Measurements from ENCODE around the gene SULF2. TPM values are rescaled to one million over a fixed set of nuclear protein-coding genes. Genes with fewer than 3 reads are reported as not detected.

The SULF2 gene
- total RNA-seq, 1 experiment from 2014 or later = not detected

DNA sequence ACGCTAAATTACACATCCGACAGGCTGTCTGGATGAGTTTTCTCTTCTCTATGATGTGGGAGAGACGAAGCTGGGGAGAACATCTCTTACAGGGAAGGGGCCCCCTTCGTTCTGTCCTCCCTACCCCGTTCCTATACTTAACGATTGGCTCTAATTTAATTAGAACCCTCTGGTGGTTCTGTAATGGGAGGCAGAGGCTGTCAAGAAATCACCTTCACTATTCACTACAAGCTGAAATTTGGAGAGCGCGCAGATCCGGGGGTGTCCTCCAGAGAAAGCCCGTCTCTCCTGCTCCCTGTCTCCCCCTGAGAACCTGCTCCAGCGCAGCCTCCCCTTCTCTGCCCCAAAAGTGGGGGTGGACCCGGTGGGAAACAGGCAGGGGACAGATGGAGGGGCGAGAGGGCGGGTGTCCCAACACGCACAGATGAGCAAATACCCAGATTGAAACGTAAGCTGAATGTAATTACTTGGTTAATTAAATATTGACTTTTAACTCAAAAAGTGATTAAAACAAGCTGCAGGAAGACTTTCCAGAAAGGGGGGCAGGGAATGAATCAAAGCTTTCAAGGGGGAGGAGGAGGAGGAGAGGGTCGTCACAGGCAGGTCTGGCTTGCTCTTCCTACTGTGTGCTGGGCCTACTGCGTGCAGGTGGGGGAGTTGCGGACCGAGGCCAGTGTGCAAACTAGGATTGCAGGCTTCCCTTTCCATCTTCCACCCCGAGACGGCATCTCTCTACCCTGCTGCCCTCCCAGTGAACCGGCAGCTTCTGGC lies 1.3 kb downstream of the SULF2 start:
- Histone ChIP-seq H4K20me1 (ENCODE audit: insufficient read depth, low read depth, low read length) (no peaks in the 10 kb centered on the region), H3K4me2 (ENCODE audit: low read depth, low read length, poor library complexity, severe bottlenecking) (no peak overlapping the region), H3K27me3 (ENCODE audit: low read length) (no peaks in the 10 kb centered on the region), H3K9me3 (ENCODE audit: low read length) (no peaks in the 10 kb centered on the region), H3K9ac (ENCODE audit: low read length) (no peak overlapping the region), H3K36me3 (ENCODE audit: insufficient read depth, low read length) (no peaks in the 10 kb centered on the region), H3K27ac (ENCODE audit: low read length) (no peak overlapping the region), H3K4me1 (ENCODE audit: low read length) (no peaks in the 10 kb centered on the region), H3K4me3 (ENCODE audit: low read length) (no peak overlapping the region), H2AFZ (ENCODE audit: low read length) (no peak overlapping the region), H3K79me2 (ENCODE audit: low read length) (no peaks in the 10 kb centered on the region), H3K9me2 (replicated peaks; ENCODE audit: insufficient read depth, low read length) (no peaks in the 10 kb centered on the region)
- no peak for DNase-seq

DNA sequence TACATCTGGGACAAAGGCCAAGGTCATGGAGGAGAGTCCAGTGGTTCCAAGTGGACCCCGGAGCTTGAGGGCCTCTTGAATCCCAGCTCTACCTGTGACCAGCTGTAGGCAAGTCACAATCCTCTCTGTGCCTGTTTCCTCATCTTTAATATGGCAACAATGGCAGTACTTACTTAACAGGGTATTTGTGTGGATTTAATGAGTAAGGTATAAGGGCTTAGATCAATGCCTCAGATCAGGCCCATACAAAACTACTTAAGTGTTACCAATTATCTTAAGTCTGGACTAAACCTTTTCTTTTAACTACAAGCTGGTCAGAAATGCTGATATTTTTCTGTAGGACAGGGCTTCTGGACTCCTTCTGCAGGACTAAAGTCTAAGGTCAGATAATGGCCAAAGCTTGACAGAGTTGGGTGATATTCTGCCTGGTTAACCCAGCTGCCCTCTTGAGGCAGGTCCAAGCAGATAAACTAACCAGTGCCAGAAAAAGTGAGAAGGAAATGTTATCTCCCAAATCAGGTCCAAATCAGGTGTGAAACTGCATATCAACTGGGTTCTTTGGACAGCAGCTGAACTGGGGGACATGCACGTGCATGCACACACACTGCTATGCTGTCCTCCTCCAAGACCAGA lies 2.2 kb downstream of the SULF2 start:
- H4K20me1 ChIP-seq (ENCODE audit: insufficient read depth, low read depth, low read length) = no peaks in the 10 kb centered on the region
- no peaks in the 10 kb centered on the region for H3K9me3 ChIP-seq (ENCODE audit: low read length)
- H3K9ac ChIP-seq (ENCODE audit: low read length) = no peak overlapping the region
- H3K9me2 ChIP-seq (replicated peaks; ENCODE audit: insufficient read depth, low read length) = no peaks in the 10 kb centered on the region
- H3K4me3 ChIP-seq (ENCODE audit: low read length) = no peak overlapping the region
- H3K36me3 ChIP-seq (ENCODE audit: insufficient read depth, low read length) = no peaks in the 10 kb centered on the region
- H3K4me1 ChIP-seq (ENCODE audit: low read length) = no peaks in the 10 kb centered on the region
- no peaks in the 10 kb centered on the region for H3K79me2 ChIP-seq (ENCODE audit: low read length)
- no peak overlapping the region for H3K27ac ChIP-seq (ENCODE audit: low read length)
- no peak for DNase-seq
- H2AFZ ChIP-seq (ENCODE audit: low read length) = no peak overlapping the region
- no peak overlapping the region for H3K4me2 ChIP-seq (ENCODE audit: low read depth, low read length, poor library complexity, severe bottlenecking)
- no peaks in the 10 kb centered on the region for H3K27me3 ChIP-seq (ENCODE audit: low read length)

DNA sequence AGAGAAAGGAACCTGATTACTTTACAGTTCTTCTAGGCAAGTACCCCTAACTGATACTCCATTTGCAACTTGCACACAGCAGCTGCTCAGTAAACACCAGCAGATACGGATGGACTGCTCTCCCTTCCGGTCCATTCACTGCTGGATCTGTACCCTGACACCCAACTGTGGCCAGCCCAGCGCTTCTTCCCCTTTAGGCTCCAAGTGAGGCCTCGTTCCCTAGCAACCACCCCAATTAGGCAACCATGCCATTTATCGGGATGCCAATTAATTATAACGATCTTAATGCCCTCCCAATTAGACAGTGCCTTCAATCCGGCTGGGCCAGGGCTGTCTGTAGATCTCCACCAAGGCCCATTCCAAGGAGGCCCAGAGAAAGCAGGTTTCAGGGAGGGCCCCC lies 3.2 kb downstream of the SULF2 start:
- Histone ChIP-seq H3K4me3 (ENCODE audit: low read length) (no peak overlapping the region), H3K36me3 (ENCODE audit: insufficient read depth, low read length) (no peaks in the 10 kb centered on the region), H3K79me2 (ENCODE audit: low read length) (no peaks in the 10 kb centered on the region), H4K20me1 (ENCODE audit: insufficient read depth, low read depth, low read length) (no peaks in the 10 kb centered on the region), H3K27me3 (ENCODE audit: low read length) (no peaks in the 10 kb centered on the region), H3K9me2 (replicated peaks; ENCODE audit: insufficient read depth, low read length) (no peaks in the 10 kb centered on the region), H3K9ac (ENCODE audit: low read length) (no peak overlapping the region), H3K9me3 (ENCODE audit: low read length) (no peaks in the 10 kb centered on the region), H3K4me1 (ENCODE audit: low read length) (no peaks in the 10 kb centered on the region), H3K27ac (ENCODE audit: low read length) (no peak overlapping the region), H2AFZ (ENCODE audit: low read length) (no peak overlapping the region), H3K4me2 (ENCODE audit: low read depth, low read length, poor library complexity, severe bottlenecking) (no peak overlapping the region)
- DNase-seq = no peak

DNA sequence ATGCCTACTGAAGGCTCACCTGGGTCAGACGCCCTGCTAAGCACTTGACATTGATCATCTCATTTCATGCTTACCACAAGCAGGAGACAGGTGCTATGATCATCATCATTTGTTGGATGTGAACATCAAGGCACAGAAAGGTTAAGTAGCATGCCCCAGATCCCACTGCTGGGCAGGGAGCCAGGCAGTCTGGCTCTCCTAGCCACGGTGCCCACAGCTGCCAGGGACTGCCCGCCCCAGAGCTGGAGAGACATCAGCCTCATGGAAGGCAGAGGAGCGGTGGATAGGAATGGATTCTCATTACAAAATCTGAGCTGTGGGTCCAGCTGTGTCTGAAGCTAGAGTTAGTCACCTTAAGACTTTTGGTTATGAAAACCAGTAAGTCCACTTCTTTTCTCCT lies 3.6 kb downstream of the SULF2 start:
- Histone ChIP-seq H4K20me1 (ENCODE audit: insufficient read depth, low read depth, low read length) (no peaks in the 10 kb centered on the region), H3K79me2 (ENCODE audit: low read length) (no peaks in the 10 kb centered on the region), H3K4me2 (ENCODE audit: low read depth, low read length, poor library complexity, severe bottlenecking) (no peak overlapping the region)

DNA sequence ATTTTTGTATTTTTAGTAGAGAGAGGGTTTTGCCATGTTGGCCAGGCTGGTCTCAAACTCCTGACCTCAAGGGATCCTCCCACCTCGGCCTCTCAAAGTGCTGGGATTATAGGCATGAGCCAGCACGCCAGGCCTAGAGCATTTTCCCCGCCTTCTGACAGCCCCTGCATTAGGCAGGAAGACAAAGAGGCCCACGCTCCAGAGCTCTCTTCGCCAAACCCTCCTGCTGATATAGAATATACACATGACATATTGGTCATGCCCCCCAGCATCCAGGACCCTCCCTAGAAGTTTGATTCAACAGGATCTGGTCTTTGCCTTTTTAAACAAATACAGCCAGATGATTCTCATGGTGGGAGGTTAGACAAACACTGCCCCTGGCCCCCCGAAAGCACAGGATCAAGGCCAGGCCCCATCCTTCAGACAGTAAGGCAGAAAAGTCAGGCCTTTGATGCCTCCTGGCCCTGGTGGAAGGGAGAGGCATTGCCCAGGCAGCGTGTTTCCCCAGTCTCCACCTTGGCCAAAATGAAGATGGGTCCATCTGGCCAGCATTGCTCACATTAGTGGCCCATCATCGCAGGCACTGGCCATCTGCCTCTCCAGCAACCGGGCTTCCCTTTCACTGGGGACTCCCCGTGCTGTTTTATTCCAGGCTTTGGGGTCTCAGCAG lies 4.4 kb downstream of the SULF2 start:
- Histone ChIP-seq H3K9me3 (ENCODE audit: low read length) (no peaks in the 10 kb centered on the region), H3K4me1 (ENCODE audit: low read length) (no peaks in the 10 kb centered on the region), H3K4me3 (ENCODE audit: low read length) (no peak overlapping the region), H3K4me2 (ENCODE audit: low read depth, low read length, poor library complexity, severe bottlenecking) (no peak overlapping the region), H3K36me3 (ENCODE audit: insufficient read depth, low read length) (no peaks in the 10 kb centered on the region), H4K20me1 (ENCODE audit: insufficient read depth, low read depth, low read length) (no peaks in the 10 kb centered on the region), H3K79me2 (ENCODE audit: low read length) (no peaks in the 10 kb centered on the region), H3K27me3 (ENCODE audit: low read length) (no peaks in the 10 kb centered on the region), H3K9me2 (replicated peaks; ENCODE audit: insufficient read depth, low read length) (no peaks in the 10 kb centered on the region), H3K27ac (ENCODE audit: low read length) (no peak overlapping the region), H3K9ac (ENCODE audit: low read length) (no peak overlapping the region), H2AFZ (ENCODE audit: low read length) (no peak overlapping the region)
- no peak for DNase-seq

More for the DNA sequence above, 3.6 kb downstream of the SULF2 start:
- no peaks in the 10 kb centered on the region for H3K9me3 ChIP-seq (ENCODE audit: low read length)
- no peak overlapping the region for H3K4me3 ChIP-seq (ENCODE audit: low read length)
- no peak overlapping the region for H3K9ac ChIP-seq (ENCODE audit: low read length)
- H3K27me3 ChIP-seq (ENCODE audit: low read length) = no peaks in the 10 kb centered on the region
- no peak overlapping the region for H3K27ac ChIP-seq (ENCODE audit: low read length)
- no peak overlapping the region for H2AFZ ChIP-seq (ENCODE audit: low read length)
- no peaks in the 10 kb centered on the region for H3K36me3 ChIP-seq (ENCODE audit: insufficient read depth, low read length)
- H3K4me1 ChIP-seq (ENCODE audit: low read length) = no peaks in the 10 kb centered on the region
- no peak for DNase-seq
- H3K9me2 ChIP-seq (replicated peaks; ENCODE audit: insufficient read depth, low read length) = no peaks in the 10 kb centered on the region

DNA sequence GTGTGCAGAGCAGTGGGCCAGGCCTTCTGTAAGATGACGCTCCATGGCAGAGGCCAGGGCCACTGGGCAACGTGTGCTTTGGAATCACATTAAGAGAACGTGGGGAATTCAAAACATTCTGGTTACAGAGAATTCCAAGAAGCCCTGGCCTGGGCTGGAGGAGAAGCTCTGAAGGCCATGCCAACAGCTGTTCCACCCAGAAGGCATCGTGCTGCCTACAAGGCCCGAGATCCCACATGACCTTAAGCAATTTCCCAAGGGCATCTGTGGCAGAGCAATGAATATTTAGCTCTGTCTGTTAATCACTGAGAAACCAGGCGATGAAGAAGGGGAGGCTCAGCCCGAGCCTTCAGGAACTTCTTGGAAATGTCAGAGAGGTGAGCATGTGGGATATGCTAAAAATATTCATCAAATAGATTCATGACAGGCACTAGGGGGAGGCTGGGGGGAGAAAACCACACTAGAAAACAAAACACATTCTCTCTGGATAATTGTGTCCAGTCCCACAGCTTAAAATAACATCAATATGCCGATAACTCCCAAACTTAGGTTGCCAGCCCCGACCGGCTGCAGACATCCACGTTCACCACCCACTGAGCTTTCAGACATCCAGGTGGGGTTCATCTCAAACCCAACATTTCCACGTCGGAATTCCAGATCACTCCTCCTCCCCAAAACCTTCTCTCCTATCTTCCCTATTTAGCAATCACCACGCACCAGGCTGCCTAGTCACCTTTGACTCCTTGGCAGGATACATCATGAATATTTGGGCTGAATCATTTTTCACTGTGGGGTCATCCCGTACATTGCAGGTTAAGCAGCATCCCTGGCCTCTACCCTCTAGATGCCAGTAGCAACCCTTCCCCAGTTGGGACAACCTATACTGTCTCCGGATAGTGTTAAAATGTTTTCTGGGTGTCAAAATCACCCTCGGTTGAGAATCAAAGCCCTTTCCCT lies 6.6 kb downstream of the SULF2 start:
- Histone ChIP-seq H4K20me1 (ENCODE audit: insufficient read depth, low read depth, low read length) (no peaks in the 10 kb centered on the region), H3K9ac (ENCODE audit: low read length) (no peak overlapping the region), H3K27ac (ENCODE audit: low read length) (no peak overlapping the region), H3K79me2 (ENCODE audit: low read length) (no peaks in the 10 kb centered on the region), H3K9me2 (replicated peaks; ENCODE audit: insufficient read depth, low read length) (no peaks in the 10 kb centered on the region), H3K36me3 (ENCODE audit: insufficient read depth, low read length) (no peaks in the 10 kb centered on the region), H3K9me3 (ENCODE audit: low read length) (no peaks in the 10 kb centered on the region), H3K4me1 (ENCODE audit: low read length) (no peaks in the 10 kb centered on the region), H3K27me3 (ENCODE audit: low read length) (no peaks in the 10 kb centered on the region), H2AFZ (ENCODE audit: low read length) (no peak overlapping the region), H3K4me3 (ENCODE audit: low read length) (no peak overlapping the region), H3K4me2 (ENCODE audit: low read depth, low read length, poor library complexity, severe bottlenecking) (no peak overlapping the region)
- DNase-seq = no peak

DNA sequence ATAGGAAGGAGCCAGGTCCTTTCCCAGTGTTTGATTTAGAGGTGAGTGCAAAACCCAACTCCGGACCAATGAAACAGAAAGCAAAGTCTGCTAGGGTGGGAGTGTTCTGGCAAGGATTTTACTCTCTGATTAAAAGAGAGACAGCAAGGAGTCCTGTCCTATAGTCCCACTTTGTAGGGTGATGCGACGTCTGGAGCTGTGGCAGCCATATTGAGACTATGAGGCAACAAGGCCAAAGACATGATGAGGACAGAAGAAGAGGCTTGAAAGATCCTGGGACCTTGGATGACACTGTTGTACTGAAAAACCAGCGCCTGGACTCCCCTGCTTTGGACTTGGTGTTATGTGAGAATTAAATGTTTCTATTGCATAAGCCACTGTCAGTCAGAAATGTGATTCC lies 8.1 kb downstream of the SULF2 start:
- no peaks in the 10 kb centered on the region for H3K4me1 ChIP-seq (ENCODE audit: low read length)
- H3K9ac ChIP-seq (ENCODE audit: low read length) = no peak overlapping the region
- no peaks in the 10 kb centered on the region for H3K79me2 ChIP-seq (ENCODE audit: low read length)
- H3K27ac ChIP-seq (ENCODE audit: low read length) = no peak overlapping the region
- no peaks in the 10 kb centered on the region for H3K9me3 ChIP-seq (ENCODE audit: low read length)
- no peak overlapping the region for H2AFZ ChIP-seq (ENCODE audit: low read length)
- H4K20me1 ChIP-seq (ENCODE audit: insufficient read depth, low read depth, low read length) = no peaks in the 10 kb centered on the region
- no peak overlapping the region for H3K4me2 ChIP-seq (ENCODE audit: low read depth, low read length, poor library complexity, severe bottlenecking)
- no peaks in the 10 kb centered on the region for H3K9me2 ChIP-seq (replicated peaks; ENCODE audit: insufficient read depth, low read length)
- no peak for DNase-seq
- no peak overlapping the region for H3K4me3 ChIP-seq (ENCODE audit: low read length)
- H3K27me3 ChIP-seq (ENCODE audit: low read length) = no peaks in the 10 kb centered on the region
- no peaks in the 10 kb centered on the region for H3K36me3 ChIP-seq (ENCODE audit: insufficient read depth, low read length)

Data from Karpas-422 (cell line).